Fibroblast of lung (primary cell): Measurements from ENCODE around the gene SEMA4B. TPM values are rescaled to one million over a fixed set of nuclear protein-coding genes. Genes with fewer than 3 reads are reported as not detected.

Experiments
- DNase-seq, 2 donors: peaks; one replicate each; pipeline versions ENCODE4 v3.0.0 to v3.0.0-alpha.2; 2010; ENCODE audit warnings: low read depth in 2 of 2
- H2AFZ ChIP-seq: 2 replicates; pipeline ENCODE4 v1.5.1; 2012; ENCODE audit warnings: low read length, control low read depth, inconsistent platforms
- H3K27ac ChIP-seq: 2 replicates; pipeline ENCODE4 v1.5.1; 2011; ENCODE audit warnings: low read length, control low read depth; ENCODE audit not compliant: insufficient read depth
- H3K27me3 ChIP-seq: 2 replicates; pipeline ENCODE4 v1.5.1; 2011; ENCODE audit warnings: mild to moderate bottlenecking, low read length; ENCODE audit not compliant: control insufficient read depth, insufficient read depth
- H3K36me3 ChIP-seq: 2 replicates; pipeline ENCODE4 v1.5.1; 2011; ENCODE audit warnings: low read length; ENCODE audit not compliant: control insufficient read depth, insufficient read depth
- H3K4me1 ChIP-seq: 2 replicates; pipeline ENCODE4 v1.5.1; 2011; ENCODE audit warnings: low read length; ENCODE audit not compliant: control insufficient read depth, insufficient read depth; ENCODE audit errors: extremely low read depth
- H3K4me2 ChIP-seq: 2 replicates; pipeline ENCODE4 v1.5.1; 2011; ENCODE audit warnings: low read length, control low read depth; ENCODE audit not compliant: insufficient read depth; ENCODE audit errors: extremely low read depth
- H3K4me3 ChIP-seq, 4 experiments: fragments of 200-600 bp in 1 of 4; sonication (generic) in 1 of 4; replicated peaks in 1 of 4; 2 replicates each; pipeline ENCODE4 v1.5.1; 2011 to 2016; ENCODE audit warnings: low read length in 4 of 4, low read depth in 3 of 4, mild to moderate bottlenecking in 3 of 4, control low read depth in 2 of 4, inconsistent platforms in 1 of 4, mixed read lengths in 1 of 4; ENCODE audit not compliant: insufficient read depth in 1 of 4; ENCODE audit errors: control extremely low read depth in 1 of 4
- H3K79me2 ChIP-seq: 2 replicates; pipeline ENCODE4 v1.5.1; 2012; ENCODE audit warnings: mild to moderate bottlenecking, low read length, inconsistent platforms; ENCODE audit not compliant: control insufficient read depth, insufficient read depth
- H3K9ac ChIP-seq: 2 replicates; pipeline ENCODE4 v1.5.1; 2011; ENCODE audit warnings: mild to moderate bottlenecking, low read length, control low read depth; ENCODE audit not compliant: insufficient read depth
- H3K9me3 ChIP-seq: 2 replicates; pipeline ENCODE4 v1.5.1; 2012; ENCODE audit warnings: low read depth, low read length; ENCODE audit not compliant: control insufficient read depth, insufficient read depth
- H4K20me1 ChIP-seq: 2 replicates; pipeline ENCODE4 v1.5.1; 2011; ENCODE audit warnings: low read length; ENCODE audit not compliant: control insufficient read depth, insufficient read depth; ENCODE audit errors: extremely low read depth
- EZH2 ChIP-seq: IDR thresholded peaks from 2 replicates; pipeline ENCODE4 v1.5.1; 2012; ENCODE audit warnings: low read length, control low read depth, mild to moderate bottlenecking; ENCODE audit errors: missing control alignments
- polyA plus RNA-seq, 2 donors: library from polyadenylated mRNA; depleted of rRNA in 1 of 2; stranded (reverse) in 1 of 2; unstranded in 1 of 2; fragments of >200 nt; gene quantifications; 2 replicates each; pipeline ENCODE4 v1.2.1, GENCODE V29; 2011 to 2012; ENCODE audit warnings: missing spikeins in 1 of 2
- total RNA-seq: library from RNA; depleted of rRNA; stranded (reverse); fragments of >200 nt; gene quantifications from 2 replicates; pipeline ENCODE4 v1.2.1, GENCODE V29; 2014
- TF ChIP-seq, protein P1 (sequence below), 2 donors: IDR thresholded peaks in 1 of 2; conservative IDR thresholded peaks in 1 of 2; 1 replicate in 1 of 2; 2 replicates in 1 of 2; pipeline ENCODE4 v1.5.1; 2011 to 2012; ENCODE audit warnings: low read length in 2 of 2, control low read depth in 1 of 2, inconsistent platforms in 1 of 2, low read depth in 1 of 2, mild to moderate bottlenecking in 1 of 2

The SEMA4B gene
- total and polyA plus RNA-seq, 2 donors (not counting 1 experiment from before 2014, with no cell fraction given) = 12.8 to 30.4 TPM

DNA sequence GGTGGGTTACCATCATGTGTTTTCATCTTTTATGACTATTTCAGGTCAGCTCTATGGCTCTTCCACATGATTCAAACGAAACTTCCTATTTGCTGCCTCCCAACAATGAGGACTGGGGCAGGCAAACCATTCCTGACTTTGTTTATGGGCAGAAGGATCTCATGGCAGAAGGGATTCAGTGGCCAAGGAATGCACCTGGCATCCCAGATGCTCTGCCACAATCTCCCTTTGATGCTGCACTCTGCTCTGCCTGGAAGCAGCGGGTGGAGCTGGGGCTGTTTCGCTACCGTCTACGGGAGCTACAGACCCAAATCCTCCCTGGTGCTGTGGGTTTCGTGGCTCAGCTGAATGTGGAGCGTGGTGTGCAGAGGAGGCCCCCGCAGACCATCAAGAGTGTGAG is 39.7 kb downstream of the SEMA4B start:
- no peaks in the 10 kb centered on the region for H4K20me1 ChIP-seq
- H3K4me3 ChIP-seq = no peak overlapping the region
- no peaks in the 10 kb centered on the region for H3K36me3 ChIP-seq
- H3K4me2 ChIP-seq = no peak overlapping the region
- no peak overlapping the region for H3K9ac ChIP-seq
- no peak for DNase-seq
- no peaks in the 10 kb centered on the region for H3K27me3 ChIP-seq
- no peak overlapping the region for H2AFZ ChIP-seq
- H3K79me2 ChIP-seq = no peaks in the 10 kb centered on the region
- H3K9me3 ChIP-seq = no peaks in the 10 kb centered on the region
- no peaks in the 10 kb centered on the region for H3K4me1 ChIP-seq
- no peak overlapping the region for H3K27ac ChIP-seq
- TF ChIP-seq EZH2 = no peak
- TF ChIP-seq, protein P1, sequence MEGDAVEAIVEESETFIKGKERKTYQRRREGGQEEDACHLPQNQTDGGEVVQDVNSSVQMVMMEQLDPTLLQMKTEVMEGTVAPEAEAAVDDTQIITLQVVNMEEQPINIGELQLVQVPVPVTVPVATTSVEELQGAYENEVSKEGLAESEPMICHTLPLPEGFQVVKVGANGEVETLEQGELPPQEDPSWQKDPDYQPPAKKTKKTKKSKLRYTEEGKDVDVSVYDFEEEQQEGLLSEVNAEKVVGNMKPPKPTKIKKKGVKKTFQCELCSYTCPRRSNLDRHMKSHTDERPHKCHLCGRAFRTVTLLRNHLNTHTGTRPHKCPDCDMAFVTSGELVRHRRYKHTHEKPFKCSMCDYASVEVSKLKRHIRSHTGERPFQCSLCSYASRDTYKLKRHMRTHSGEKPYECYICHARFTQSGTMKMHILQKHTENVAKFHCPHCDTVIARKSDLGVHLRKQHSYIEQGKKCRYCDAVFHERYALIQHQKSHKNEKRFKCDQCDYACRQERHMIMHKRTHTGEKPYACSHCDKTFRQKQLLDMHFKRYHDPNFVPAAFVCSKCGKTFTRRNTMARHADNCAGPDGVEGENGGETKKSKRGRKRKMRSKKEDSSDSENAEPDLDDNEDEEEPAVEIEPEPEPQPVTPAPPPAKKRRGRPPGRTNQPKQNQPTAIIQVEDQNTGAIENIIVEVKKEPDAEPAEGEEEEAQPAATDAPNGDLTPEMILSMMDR (conservative IDR thresholded peaks at IDR 0.05 in 1 of 2, IDR thresholded peaks at IDR 0.05 in 1 of 2; ENCODE audit: low read depth in 1 of 2, low read length in 2 of 2) = no peak

DNA sequence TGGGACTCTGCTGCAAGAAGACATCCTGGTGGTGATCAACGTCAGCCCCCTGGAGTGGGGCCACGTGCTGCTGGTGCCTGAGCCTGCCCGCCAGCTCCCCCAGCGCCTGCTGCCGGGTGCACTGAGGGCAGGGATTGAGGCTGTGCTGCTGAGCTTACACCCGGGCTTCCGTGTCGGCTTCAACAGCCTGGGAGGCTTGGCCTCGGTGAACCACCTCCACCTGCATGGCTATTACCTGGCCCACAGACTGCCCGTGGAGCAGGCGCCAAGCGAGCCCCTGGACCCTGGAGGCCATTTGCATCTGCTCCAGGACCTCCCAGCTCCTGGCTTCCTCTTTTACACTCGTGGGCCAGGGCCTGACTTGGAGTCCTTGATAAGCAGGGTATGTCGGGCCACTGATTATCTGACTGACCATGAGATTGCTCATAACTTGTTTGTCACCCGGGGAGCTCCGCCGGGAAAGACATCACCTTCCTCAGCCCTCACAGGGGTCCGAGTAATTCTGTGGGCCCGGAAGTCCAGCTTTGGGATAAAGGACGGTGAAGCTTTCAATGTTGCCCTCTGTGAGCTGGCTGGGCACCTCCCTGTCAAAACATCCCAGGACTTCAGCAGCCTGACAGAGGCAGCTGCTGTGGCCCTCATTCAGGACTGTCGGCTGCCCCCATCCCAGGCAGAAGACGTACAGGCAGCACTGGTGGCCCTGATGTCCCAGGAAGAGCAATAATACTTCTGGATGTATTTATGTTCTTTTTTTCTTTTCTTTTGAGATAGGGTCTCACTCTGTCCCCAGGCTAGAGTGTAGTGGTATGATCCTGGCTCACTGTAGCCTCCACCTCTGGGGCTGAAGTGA is 40.4 kb downstream of the SEMA4B start:
- DNase-seq = no peak
- no peaks in the 10 kb centered on the region for H3K9me3 ChIP-seq
- H3K9ac ChIP-seq = no peak overlapping the region
- H3K27ac ChIP-seq = no peak overlapping the region
- no peaks in the 10 kb centered on the region for H3K4me1 ChIP-seq
- no peaks in the 10 kb centered on the region for H3K36me3 ChIP-seq
- H2AFZ ChIP-seq = no peak overlapping the region
- H3K79me2 ChIP-seq = no peaks in the 10 kb centered on the region
- no peaks in the 10 kb centered on the region for H4K20me1 ChIP-seq
- H3K27me3 ChIP-seq = no peaks in the 10 kb centered on the region
- no peak for TF ChIP-seq EZH2
- TF ChIP-seq, protein P1 (conservative IDR thresholded peaks at IDR 0.05 in 1 of 2, IDR thresholded peaks at IDR 0.05 in 1 of 2; ENCODE audit: low read depth in 1 of 2, low read length in 2 of 2) = no peak
- H3K4me2 ChIP-seq = no peak overlapping the region
- H3K4me3 ChIP-seq = no peak overlapping the region

DNA sequence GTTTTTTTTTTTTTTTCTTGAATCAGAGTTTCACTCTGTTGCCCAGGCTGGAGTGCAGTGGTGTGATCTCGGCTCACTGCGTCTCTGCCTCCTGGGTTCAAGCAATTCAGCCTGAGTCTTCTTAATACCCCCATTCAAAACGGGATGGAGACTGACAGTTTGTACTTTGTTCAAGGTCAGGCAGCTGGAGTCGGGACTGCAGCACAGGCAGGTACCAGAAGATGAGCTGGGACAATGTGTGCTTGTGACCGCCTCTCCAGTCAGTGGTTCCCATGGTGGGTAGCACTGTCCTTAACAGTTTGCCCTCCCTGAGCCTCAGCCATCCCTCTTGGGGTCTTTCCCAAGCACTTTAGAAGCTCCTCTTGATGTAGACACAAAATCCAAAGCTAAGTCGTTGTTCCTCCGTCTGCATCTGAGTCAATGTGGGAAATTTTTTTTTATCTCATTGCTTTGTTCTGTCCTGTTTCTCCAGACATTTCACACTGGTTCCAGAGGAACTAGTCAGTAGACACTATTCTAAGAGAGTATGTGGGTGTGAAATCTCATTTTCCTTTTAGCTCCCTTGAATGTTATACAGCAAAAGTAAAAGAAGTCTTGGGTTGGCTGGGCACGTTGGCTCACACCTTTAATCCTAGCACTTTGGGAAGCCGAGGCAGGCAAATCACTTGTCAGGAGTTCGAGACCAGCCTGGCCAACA is 43.0 kb downstream of the SEMA4B start:
- no peak for TF ChIP-seq EZH2
- TF ChIP-seq, protein P1 (conservative IDR thresholded peaks at IDR 0.05 in 1 of 2, IDR thresholded peaks at IDR 0.05 in 1 of 2; ENCODE audit: low read depth in 1 of 2, low read length in 2 of 2) = no peak

More for the DNA sequence above, 43.0 kb downstream of the SEMA4B start:
- Histone ChIP-seq H3K27ac (no peak overlapping the region), H4K20me1 (no peaks in the 10 kb centered on the region), H3K36me3 (no peaks in the 10 kb centered on the region), H3K79me2 (no peaks in the 10 kb centered on the region), H3K4me2 (no peak overlapping the region), H2AFZ (no peak overlapping the region), H3K4me3 (no peak overlapping the region), H3K9ac (no peak overlapping the region), H3K4me1 (peaks cover 2% of the 10 kb centered on the region), H3K27me3 (no peaks in the 10 kb centered on the region), H3K9me3 (no peaks in the 10 kb centered on the region)
- no peak for DNase-seq
